GM18517 (cell line): Measurements from ENCODE around the gene LCP1.
"Not testable (repeated sequence)": the region's sequence is repeated elsewhere in the genome, so short reads cannot be mapped to it uniquely, and the experiment has no call there.

Experiments
- ATAC-seq: cut with Tn5 transposase; IDR thresholded peaks from one replicate; pipeline ENCODE4 v1.9.1; 2021; ENCODE audit warnings: mild to moderate bottlenecking, moderate library complexity; ENCODE audit not compliant: unreplicated experiment

Gene LCP1

DNA sequence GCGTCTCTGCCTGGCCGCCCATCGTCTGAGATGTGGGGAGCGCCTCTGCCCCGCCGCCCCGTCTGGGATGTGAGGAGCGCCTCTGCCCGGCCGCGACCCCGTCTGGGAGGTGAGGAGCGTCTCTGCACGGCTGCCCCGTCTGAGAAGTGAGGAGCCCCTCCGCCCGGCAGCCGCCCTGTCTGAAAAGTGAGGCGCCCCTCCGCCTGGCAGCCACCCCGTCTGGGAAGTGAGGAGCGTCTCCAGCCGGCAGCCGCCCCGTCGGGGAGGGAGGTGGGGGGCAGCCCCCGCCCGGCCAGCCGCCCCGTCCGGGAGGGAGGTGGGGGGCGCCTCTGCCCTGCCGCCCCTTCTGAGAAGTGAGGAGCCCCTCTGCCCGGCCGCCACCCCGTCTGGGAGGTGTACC, 19.2 kb downstream of the LCP1 start:
- not testable (repeated sequence) for ATAC-seq

- ATAC-seq = no peak
Observed at GRCh38 chr13:46160471-46161066, 21.4 kb downstream of the LCP1 start.

GRCh38 chr13:46160065-46160464, 21.9 kb downstream of the LCP1 start:
- no peak for ATAC-seq

DNA sequence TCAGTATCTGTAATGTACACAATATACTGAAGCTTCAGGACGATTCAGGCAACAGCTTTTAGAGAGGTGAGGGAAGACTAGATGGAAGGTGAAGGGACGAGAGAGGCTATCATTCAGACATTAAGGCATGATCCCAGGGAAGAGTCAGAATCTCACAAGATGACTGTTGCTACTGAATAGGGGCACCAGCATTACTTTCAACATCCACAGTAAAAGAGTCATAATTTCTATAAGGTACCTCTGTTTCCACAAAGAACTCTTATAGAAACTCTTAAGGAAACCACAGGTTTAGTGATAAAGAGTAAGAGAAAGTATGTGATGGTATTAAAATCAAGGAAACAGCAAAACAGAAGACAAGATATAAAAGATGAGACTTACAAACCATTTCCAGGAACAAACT, 23.0 kb downstream of the LCP1 start:
- ATAC-seq = no peak

DNA sequence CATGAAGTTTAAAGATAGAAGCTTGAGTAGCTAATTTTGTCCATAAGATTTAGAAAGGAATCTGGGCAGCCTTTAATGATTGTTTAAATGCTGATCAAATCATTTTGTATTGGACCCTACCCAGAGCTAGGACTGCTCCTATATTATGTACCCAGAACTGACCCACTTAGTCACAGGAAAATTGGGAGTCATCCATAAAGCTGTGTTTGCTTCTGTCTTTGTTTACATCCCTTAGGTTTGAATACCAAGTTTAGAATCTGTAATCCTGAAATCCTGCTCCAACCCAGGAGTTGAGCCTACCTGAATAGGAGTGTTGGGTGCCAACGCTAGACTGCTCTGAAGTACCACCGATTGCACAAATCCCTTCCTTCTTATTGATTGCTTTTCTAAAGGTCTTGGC, 23.8 kb downstream of the LCP1 start:
- no peak for ATAC-seq

GRCh38 chr13:46154136-46154801, 27.7 kb downstream of the LCP1 start:
- ATAC-seq = no peak

- no peak for ATAC-seq
Observed at GRCh38 chr13:46152627-46153328, 29.2 kb downstream of the LCP1 start.

- ATAC-seq = no peak
Observed at GRCh38 chr13:46150134-46150693, 31.8 kb downstream of the LCP1 start.

- no peak for ATAC-seq
Observed at GRCh38 chr13:46149272-46150133, 32.5 kb downstream of the LCP1 start.

DNA sequence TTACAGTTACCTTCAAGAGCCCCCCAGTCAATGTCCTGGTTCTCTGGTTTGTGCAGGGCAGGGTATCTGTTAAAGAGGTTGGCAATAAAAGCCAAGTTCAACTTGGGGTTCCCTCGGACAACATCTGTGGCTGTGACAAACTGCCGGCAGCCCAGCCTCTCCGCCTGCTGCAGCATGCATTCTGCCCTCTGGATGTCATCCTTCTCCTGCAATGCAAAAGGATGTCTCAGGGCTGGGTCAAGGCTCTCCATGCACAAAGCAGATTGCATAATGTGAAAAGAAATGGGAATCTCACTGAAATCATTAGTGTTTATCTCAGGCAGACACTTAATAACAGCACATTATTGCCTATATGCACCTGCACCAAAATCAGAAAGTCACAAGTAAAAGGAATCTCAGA, 35.1 kb downstream of the LCP1 start:
- no peak for ATAC-seq

- no peak for ATAC-seq
Observed at GRCh38 chr13:46145950-46146349, 36.0 kb downstream of the LCP1 start.

DNA sequence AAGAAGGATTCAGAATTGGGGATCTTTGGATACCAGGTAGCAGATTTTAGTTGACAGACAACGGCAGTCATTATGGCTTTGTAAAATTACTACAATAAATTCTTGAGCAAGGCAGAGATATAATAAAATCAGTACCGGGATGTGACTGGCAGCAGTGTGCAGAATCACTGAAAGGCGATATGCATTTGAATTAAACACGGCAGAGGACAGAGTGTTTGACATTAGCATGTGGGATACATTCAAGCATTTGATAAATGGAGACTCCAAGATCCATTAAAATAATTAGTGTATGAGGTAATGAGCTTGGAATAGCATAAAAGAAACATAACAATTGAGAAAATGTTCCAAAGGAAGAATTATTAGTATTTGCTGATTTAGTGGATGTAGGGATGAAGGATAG, 36.8 kb downstream of the LCP1 start:
- no peak for ATAC-seq

DNA sequence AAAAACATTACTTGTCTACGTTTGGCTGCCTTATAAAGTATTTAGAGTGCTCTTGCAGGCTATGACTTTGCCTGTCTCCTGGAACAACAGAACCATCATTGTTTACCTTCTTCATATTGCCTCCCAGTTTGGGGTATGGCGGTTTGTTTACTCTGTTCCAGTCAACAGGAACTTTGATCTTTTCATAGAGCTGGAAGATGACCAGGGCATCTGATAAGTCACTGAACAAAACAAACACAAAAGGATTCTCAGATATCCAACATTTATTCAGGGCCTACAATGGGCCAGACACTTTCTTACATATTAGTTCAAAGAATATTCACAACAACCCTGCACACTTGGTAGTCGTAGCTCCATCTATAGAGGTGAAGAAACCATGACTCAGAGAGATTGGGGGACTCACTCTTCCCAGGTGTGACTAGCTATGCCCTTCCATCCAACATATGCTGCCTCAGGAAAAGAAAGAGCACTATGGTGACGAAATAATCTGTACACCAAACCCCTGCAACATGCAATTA, 38.7 kb downstream of the LCP1 start:
- no peak for ATAC-seq

DNA sequence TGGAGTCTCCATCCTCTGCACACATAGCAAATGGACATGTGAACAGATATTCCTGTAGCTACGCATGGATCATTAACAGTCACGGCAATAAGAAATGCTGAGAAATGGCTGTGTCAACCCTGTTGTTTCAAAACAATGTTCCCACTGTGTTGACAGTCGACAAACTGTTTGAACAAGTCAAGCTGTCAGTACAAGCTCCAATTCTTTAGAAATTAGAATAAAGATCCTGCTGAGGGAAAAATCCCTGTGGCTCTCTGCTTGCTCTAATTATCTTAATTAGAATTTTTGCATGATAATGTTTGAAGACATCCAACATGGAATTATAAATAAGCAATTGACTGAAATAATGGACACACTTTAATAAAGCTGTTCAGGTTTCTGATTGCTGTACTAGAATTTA, 39.2 kb downstream of the LCP1 start:
- ATAC-seq = no peak

DNA sequence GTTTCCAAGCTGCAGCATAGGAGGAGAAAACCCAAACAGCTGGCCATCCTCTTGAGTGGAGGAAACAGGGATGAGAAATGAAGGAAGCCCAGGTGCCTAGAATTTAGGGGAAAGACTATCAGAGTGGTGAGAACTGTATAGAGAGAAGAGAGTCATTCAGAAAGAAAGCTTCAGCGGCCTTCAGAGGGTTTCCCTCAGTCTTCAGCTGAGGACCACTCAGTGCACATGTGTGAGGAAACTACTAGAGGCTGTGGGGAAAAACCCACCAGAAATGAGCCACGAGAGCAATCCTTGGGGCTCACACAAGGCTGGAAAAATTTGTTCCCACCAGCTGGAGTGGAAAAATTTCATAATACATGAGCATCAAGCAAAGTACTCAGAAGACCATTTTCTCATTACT, 41.9 kb downstream of the LCP1 start:
- ATAC-seq = no peak

- no peak for ATAC-seq
Observed at GRCh38 chr13:46137627-46138317, 44.2 kb downstream of the LCP1 start.

GRCh38 chr13:46136688-46137087, 45.3 kb downstream of the LCP1 start:
- no peak for ATAC-seq

GRCh38 chr13:46134961-46135522, 46.9 kb downstream of the LCP1 start:
- no peak for ATAC-seq

GRCh38 chr13:46134494-46134893, 47.5 kb downstream of the LCP1 start:
- no peak for ATAC-seq

DNA sequence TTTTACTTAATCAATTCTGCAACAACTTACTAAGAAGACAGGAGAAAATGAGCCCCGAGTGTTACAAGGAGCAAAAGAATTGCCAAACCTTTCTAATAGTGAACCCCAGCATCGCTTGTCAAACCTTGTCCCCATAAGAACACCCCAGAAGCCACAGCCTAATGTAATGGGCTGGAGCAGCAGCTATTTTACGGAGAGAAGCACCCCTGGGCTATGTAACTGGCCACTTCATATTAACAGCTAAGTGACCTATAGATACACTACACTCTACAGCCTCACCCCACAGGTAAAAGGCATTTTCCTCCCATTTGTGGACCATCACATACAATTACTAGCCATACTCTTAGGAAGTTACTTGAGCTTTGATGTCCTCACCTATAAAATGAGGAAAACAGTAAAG, 49.9 kb downstream of the LCP1 start:
- ATAC-seq = no peak
